ENCODE results near the gene KCNIP2. TPM values are rescaled to one million over a fixed set of nuclear protein-coding genes. Genes with fewer than 3 reads are reported as not detected.

Gene KCNIP2
- total and polyA plus RNA-seq, 2 donors from 2014 or later, result 0.67 to 3.4 TPM

DNA sequence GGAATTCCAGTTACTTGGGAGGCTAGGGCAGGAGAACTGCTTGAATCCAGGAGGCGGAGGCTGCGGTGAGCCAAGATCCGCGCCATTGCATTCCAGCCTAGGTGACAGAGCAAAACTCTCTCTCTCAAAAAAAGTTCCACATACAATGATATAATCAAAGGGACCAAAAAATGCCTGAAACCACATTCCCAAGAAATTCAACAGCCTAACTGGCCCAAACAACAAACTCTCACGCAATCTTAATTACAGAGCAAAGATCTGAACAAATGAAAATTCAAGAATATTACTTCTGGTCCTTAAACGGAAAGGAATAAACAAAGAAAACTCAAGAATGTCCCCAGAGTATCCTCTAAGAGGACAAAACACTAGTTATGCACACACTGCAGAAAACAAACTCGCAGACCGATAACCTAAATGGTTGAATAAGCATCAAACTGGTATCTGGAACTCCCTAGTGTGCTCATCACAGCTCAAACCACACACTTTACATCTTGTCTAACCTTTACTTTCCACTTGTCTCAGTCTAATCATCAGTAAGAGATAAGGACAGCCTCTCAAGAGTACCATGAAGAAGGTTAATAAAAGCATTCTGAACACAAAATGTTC is 29.0 kb downstream of the KCNIP2 start:
- intact Hi-C loops (cut with DNase I), result no loop called here
- Histone ChIP-seq H3K27me3 (ENCODE audit: control insufficient read depth, insufficient read depth, low read length) (no peaks in the 10 kb centered on the region), H3K4me3 (ENCODE audit: low read length in 3 of 3) (peak overlapping the region; percentile 34 to 93 (median 92)), H3K36me3 (ENCODE audit: control insufficient read depth in 2 of 3, insufficient read depth in 3 of 3, low read length in 3 of 3) (peaks cover 0 to 22% (median 7%) of the 10 kb centered on the region in 3 donors), H3K9ac (ENCODE audit: low read length in 3 of 3) (peak overlapping the region in 2 of 3 donors; percentile 2 to 37), H3K9me3 (ENCODE audit: control insufficient read depth in 2 of 3, insufficient read depth in 1 of 3, low read length in 3 of 3) (no peaks in the 10 kb centered on the region), H3K27ac (ENCODE audit: low read depth in 2 of 2, low read length in 2 of 2) (no peak overlapping the region), H3K4me1 (ENCODE audit: control insufficient read depth in 2 of 3, insufficient read depth in 2 of 3, low read depth in 1 of 3, low read length in 3 of 3) (peaks cover 3 to 16% (median 12%) of the 10 kb centered on the region in 3 donors)
- FAIRE-seq (no peak), DNase-seq (no peak)
- TF ChIP-seq, protein P1, sequence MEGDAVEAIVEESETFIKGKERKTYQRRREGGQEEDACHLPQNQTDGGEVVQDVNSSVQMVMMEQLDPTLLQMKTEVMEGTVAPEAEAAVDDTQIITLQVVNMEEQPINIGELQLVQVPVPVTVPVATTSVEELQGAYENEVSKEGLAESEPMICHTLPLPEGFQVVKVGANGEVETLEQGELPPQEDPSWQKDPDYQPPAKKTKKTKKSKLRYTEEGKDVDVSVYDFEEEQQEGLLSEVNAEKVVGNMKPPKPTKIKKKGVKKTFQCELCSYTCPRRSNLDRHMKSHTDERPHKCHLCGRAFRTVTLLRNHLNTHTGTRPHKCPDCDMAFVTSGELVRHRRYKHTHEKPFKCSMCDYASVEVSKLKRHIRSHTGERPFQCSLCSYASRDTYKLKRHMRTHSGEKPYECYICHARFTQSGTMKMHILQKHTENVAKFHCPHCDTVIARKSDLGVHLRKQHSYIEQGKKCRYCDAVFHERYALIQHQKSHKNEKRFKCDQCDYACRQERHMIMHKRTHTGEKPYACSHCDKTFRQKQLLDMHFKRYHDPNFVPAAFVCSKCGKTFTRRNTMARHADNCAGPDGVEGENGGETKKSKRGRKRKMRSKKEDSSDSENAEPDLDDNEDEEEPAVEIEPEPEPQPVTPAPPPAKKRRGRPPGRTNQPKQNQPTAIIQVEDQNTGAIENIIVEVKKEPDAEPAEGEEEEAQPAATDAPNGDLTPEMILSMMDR (IDR thresholded peaks at IDR 0.05; ENCODE audit: borderline replicate concordance, extremely low read depth, insufficient read depth), result no peak

DNA sequence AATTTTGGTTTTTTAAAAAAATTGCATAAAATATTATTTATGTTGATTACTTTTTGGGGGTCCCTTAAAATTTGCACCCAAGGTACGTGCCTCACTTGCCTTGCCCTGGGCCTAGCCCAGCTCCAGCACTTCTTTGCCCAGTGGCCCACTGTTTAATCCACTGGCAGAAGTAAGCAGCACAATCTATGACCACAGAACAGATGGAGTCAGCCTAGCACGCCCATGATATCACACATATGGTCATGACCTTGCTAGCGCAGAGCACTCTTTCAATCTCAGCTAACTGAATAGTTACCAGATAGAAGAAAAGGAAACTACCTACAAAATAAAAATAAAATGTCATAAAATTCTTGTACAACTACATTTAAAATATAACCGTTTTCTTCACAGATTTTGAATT is 31.0 kb downstream of the KCNIP2 start:
- H3K27ac ChIP-seq (ENCODE audit: low read depth in 2 of 2, low read length in 2 of 2), result no peak overlapping the region
- no peaks in the 10 kb centered on the region for H3K27me3 ChIP-seq (ENCODE audit: control insufficient read depth, insufficient read depth, low read length)
- no peak overlapping the region for H3K9ac ChIP-seq (ENCODE audit: low read length in 3 of 3)
- no peak overlapping the region for H3K4me3 ChIP-seq (ENCODE audit: low read length in 3 of 3)
- H3K36me3 ChIP-seq (ENCODE audit: control insufficient read depth in 2 of 3, insufficient read depth in 3 of 3, low read length in 3 of 3), result peaks cover 0 to 30% (median 10%) of the 10 kb centered on the region in 3 donors
- peaks cover 3 to 16% (median 6%) of the 10 kb centered on the region in 3 donors for H3K4me1 ChIP-seq (ENCODE audit: control insufficient read depth in 2 of 3, insufficient read depth in 2 of 3, low read depth in 1 of 3, low read length in 3 of 3)
- TF ChIP-seq, protein P1 (IDR thresholded peaks at IDR 0.05; ENCODE audit: borderline replicate concordance, extremely low read depth, insufficient read depth), result no peak
- no peak for DNase-seq
- H3K9me3 ChIP-seq (ENCODE audit: control insufficient read depth in 2 of 3, insufficient read depth in 1 of 3, low read length in 3 of 3), result no peaks in the 10 kb centered on the region
- intact Hi-C loops (cut with DNase I), result no loop called here
- FAIRE-seq, result no peak

DNA sequence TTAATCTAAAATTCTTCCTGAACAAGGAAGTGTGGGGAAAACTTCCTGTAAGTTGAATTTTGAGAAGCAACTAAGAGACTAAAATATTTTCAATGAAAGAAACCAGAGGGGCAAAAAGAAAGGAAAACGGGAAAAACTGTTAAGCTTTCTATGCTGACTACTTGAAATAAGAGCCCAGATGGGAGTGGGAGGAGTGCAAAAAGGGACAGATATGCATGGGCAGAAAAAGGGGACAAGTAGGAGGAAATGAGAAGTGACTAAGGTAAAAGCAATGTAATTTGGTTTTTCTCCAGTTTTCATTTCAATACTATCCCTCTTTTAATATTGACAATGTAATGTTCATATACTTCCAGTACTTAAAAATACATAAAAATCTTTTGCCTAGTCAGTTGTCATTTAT is 36.4 kb downstream of the KCNIP2 start:
- H3K9ac ChIP-seq (ENCODE audit: low read length in 3 of 3), result no peak overlapping the region
- DNase-seq (no peak), FAIRE-seq (no peak)
- no peak overlapping the region for H3K4me3 ChIP-seq (ENCODE audit: low read length in 3 of 3)
- H3K27ac ChIP-seq (ENCODE audit: low read depth in 2 of 2, low read length in 2 of 2), result no peak overlapping the region
- H3K4me1 ChIP-seq (ENCODE audit: control insufficient read depth in 2 of 3, insufficient read depth in 2 of 3, low read depth in 1 of 3, low read length in 3 of 3), result no peaks in the 10 kb centered on the region
- peaks cover 8 to 58% (median 24%) of the 10 kb centered on the region in 3 donors for H3K36me3 ChIP-seq (ENCODE audit: control insufficient read depth in 2 of 3, insufficient read depth in 3 of 3, low read length in 3 of 3)
- intact Hi-C loops (cut with DNase I), result no loop called here
- no peaks in the 10 kb centered on the region for H3K9me3 ChIP-seq (ENCODE audit: control insufficient read depth in 2 of 3, insufficient read depth in 1 of 3, low read length in 3 of 3)
- no peaks in the 10 kb centered on the region for H3K27me3 ChIP-seq (ENCODE audit: control insufficient read depth, insufficient read depth, low read length)
- TF ChIP-seq, protein P1 (IDR thresholded peaks at IDR 0.05; ENCODE audit: borderline replicate concordance, extremely low read depth, insufficient read depth), result no peak

Data from kidney (tissue), 14 donors.